ENCODE measurements around the gene KCNK3. TPM values are rescaled to one million over a fixed set of nuclear protein-coding genes. Genes with fewer than 3 reads are reported as not detected.
A peak's percentile ranks its signal among the peaks of the same experiment; 100 is the strongest.

KCNK3 gene
- total and polyA plus RNA-seq, 2 of the 13 experiments (the other 11 are each of a cell fraction or from before 2014, with no cell fraction given), result not detected

DNA sequence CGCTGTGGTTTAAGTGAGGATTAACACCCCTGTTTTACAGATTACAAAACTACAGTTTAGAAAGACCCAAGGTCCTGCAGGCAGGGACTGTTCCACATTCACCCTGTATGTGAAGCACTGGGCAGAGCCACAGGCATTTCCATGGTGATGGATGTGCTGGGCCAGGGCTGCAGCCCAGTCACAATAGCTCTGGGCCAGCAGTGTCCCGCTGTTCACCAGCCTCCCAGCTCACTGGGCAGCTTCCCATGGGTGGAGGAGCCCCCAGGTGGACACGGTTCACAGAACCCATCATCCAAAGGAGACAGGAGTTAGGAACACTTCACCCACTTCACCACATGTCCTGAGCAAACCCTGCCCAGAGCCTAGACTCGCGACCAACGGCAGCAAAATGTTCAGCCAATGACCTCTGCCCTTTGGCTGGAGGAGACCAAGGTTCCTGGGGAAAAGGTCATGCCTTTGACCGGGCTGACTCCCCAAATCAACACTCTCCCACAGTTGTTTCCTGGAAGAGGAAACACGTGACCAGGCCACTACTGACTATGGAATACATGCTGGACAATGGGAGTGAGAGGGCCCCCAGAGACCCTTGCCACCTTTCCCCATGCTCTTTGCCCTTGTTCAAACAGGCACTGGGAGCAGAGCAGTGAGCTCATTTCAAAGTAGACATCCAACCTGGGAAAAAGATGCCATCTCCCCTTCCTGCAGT lies 43.5 kb downstream of the KCNK3 start (continued):
- TF ChIP-seq, protein P1, sequence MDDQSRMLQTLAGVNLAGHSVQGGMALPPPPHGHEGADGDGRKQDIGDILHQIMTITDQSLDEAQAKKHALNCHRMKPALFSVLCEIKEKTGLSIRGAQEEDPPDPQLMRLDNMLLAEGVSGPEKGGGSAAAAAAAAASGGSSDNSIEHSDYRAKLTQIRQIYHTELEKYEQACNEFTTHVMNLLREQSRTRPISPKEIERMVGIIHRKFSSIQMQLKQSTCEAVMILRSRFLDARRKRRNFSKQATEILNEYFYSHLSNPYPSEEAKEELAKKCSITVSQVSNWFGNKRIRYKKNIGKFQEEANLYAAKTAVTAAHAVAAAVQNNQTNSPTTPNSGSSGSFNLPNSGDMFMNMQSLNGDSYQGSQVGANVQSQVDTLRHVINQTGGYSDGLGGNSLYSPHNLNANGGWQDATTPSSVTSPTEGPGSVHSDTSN (CRISPR knock-in tag; IDR thresholded peaks at IDR 0.05; ENCODE audit: borderline replicate concordance), result no peak
- no peak for TF ChIP-seq ZNF383 (CRISPR knock-in tag; IDR thresholded peaks at IDR 0.05; ENCODE audit: borderline replicate concordance)
- TF ChIP-seq ZNF749 (CRISPR knock-in tag; IDR thresholded peaks at IDR 0.05; ENCODE audit: borderline replicate concordance), result no peak
- TF ChIP-seq ZNF10 (CRISPR knock-in tag; IDR thresholded peaks at IDR 0.05; ENCODE audit: borderline replicate concordance, low read depth), result no peak
- TF ChIP-seq, protein P2, sequence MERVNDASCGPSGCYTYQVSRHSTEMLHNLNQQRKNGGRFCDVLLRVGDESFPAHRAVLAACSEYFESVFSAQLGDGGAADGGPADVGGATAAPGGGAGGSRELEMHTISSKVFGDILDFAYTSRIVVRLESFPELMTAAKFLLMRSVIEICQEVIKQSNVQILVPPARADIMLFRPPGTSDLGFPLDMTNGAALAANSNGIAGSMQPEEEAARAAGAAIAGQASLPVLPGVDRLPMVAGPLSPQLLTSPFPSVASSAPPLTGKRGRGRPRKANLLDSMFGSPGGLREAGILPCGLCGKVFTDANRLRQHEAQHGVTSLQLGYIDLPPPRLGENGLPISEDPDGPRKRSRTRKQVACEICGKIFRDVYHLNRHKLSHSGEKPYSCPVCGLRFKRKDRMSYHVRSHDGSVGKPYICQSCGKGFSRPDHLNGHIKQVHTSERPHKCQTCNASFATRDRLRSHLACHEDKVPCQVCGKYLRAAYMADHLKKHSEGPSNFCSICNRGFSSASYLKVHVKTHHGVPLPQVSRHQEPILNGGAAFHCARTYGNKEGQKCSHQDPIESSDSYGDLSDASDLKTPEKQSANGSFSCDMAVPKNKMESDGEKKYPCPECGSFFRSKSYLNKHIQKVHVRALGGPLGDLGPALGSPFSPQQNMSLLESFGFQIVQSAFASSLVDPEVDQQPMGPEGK (CRISPR knock-in tag; IDR thresholded peaks at IDR 0.05), result no peak; the same call in 1 of the 2 replicates
- no peak for TF ChIP-seq SP5 (CRISPR knock-in tag; IDR thresholded peaks at IDR 0.05; ENCODE audit: borderline replicate concordance, low read depth)
- TF ChIP-seq ZFY (CRISPR knock-in tag; IDR thresholded peaks at IDR 0.05), result no peak
- TF ChIP-seq ZNF138 (CRISPR knock-in tag; IDR thresholded peaks at IDR 0.05; ENCODE audit: low read depth), result no peak
- TF ChIP-seq NRL (CRISPR knock-in tag; IDR thresholded peaks at IDR 0.05; ENCODE audit: borderline replicate concordance), result no peak
- no peak for TF ChIP-seq TEAD2 (CRISPR knock-in tag; IDR thresholded peaks at IDR 0.05)
- TF ChIP-seq, protein P3, sequence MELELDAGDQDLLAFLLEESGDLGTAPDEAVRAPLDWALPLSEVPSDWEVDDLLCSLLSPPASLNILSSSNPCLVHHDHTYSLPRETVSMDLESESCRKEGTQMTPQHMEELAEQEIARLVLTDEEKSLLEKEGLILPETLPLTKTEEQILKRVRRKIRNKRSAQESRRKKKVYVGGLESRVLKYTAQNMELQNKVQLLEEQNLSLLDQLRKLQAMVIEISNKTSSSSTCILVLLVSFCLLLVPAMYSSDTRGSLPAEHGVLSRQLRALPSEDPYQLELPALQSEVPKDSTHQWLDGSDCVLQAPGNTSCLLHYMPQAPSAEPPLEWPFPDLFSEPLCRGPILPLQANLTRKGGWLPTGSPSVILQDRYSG (CRISPR knock-in tag; IDR thresholded peaks at IDR 0.05), result no peak
- no peak for TF ChIP-seq RBFOX2 (IDR thresholded peaks at IDR 0.05; ENCODE audit: low read depth, low read length)
- peak; percentile 70 for TF ChIP-seq POGZ (CRISPR knock-in tag; IDR thresholded peaks at IDR 0.05)
- TF ChIP-seq, protein P4, sequence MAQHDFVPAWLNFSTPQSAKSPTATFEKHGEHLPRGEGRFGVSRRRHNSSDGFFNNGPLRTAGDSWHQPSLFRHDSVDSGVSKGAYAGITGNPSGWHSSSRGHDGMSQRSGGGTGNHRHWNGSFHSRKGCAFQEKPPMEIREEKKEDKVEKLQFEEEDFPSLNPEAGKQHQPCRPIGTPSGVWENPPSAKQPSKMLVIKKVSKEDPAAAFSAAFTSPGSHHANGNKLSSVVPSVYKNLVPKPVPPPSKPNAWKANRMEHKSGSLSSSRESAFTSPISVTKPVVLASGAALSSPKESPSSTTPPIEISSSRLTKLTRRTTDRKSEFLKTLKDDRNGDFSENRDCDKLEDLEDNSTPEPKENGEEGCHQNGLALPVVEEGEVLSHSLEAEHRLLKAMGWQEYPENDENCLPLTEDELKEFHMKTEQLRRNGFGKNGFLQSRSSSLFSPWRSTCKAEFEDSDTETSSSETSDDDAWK (CRISPR knock-in tag; IDR thresholded peaks at IDR 0.05), result no peak
- no peak for TF ChIP-seq TGIF2 (CRISPR knock-in tag; IDR thresholded peaks at IDR 0.05)
- no peak for TF ChIP-seq HOXA7 (CRISPR knock-in tag; IDR thresholded peaks at IDR 0.05)
- peak; percentile 70; the same call in 1 of the 2 replicates for TF ChIP-seq ZNF878 (CRISPR knock-in tag; IDR thresholded peaks at IDR 0.05)
- peak; percentile 95 for TF ChIP-seq ZBTB7A (CRISPR knock-in tag; IDR thresholded peaks at IDR 0.05)
- TF ChIP-seq ZNF674 (CRISPR knock-in tag; IDR thresholded peaks at IDR 0.05; ENCODE audit: low read depth), result no peak
- TF ChIP-seq, protein P5, sequence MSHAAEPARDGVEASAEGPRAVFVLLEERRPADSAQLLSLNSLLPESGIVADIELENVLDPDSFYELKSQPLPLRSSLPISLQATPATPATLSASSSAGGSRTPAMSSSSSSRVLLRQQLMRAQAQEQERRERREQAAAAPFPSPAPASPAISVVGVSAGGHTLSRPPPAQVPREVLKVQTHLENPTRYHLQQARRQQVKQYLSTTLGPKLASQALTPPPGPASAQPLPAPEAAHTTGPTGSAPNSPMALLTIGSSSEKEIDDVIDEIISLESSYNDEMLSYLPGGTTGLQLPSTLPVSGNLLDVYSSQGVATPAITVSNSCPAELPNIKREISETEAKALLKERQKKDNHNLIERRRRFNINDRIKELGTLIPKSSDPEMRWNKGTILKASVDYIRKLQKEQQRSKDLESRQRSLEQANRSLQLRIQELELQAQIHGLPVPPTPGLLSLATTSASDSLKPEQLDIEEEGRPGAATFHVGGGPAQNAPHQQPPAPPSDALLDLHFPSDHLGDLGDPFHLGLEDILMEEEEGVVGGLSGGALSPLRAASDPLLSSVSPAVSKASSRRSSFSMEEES (CRISPR knock-in tag; IDR thresholded peaks at IDR 0.05), result peak; percentile 60; the same call in 1 of the 2 replicates
- TF ChIP-seq GATAD1 (CRISPR knock-in tag; IDR thresholded peaks at IDR 0.05), result no peak
- TF ChIP-seq EP300 (IDR thresholded peaks at IDR 0.05; ENCODE audit: low read depth in 2 of 2, low read length in 2 of 2), result peak in 1 of 2 experiments; percentile 52; a peak in 1 of 4 replicates
- TF ChIP-seq EP300 (CRISPR knock-in tag; IDR thresholded peaks at IDR 0.05; ENCODE audit: borderline replicate concordance), result no peak
- no peak for TF ChIP-seq SNAPC2 (CRISPR knock-in tag; IDR thresholded peaks at IDR 0.05)

All from HepG2 (cell line).